ENCODE measurements around the gene DOCK11. TPM values are rescaled to one million over a fixed set of nuclear protein-coding genes. Genes with fewer than 3 reads are reported as not detected.
A peak's percentile ranks its signal among the peaks of the same experiment; 100 is the strongest.

The DOCK11 gene
- total and polyA plus RNA-seq, 9 of the 15 experiments (the other 6 are each of a cell fraction or from before 2014, with no cell fraction given): 41.8 to 77.8 (median 50.9) TPM

DNA sequence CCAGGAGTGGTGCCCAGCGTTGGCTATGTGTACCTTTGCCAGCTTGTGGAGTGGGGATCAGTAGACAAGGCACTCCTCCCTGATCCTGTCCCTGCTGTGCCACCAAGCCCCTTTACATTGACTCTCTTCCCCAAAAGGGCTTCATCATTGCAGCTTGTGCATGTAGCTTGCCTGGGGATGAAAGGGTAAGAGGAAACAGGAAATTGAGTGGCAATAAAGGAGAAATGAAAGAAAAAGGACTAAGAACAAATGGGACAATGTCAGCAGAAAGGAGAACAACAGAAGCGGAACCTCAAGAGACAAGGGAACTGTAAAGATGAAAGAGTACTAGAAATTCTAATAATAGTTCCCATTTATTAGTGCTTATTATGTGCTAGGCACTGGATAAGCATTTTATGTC, 223.1 kb downstream of the DOCK11 start (continued):
- TF ChIP-seq BRF1 (IDR thresholded peaks at IDR 0.05; ENCODE audit: borderline replicate concordance, extremely low read depth, insufficient read length) (no peak), SREBF2 (CRISPR knock-in tag; IDR thresholded peaks at IDR 0.05) (no peak), KDM2B (CRISPR knock-in tag; IDR thresholded peaks at IDR 0.05) (no peak), SNRNP70 (optimal IDR thresholded peaks at IDR 0.05; ENCODE audit: low read depth, low read length) (no peak), ZNF3 (CRISPR knock-in tag; IDR thresholded peaks at IDR 0.05) (no peak), SMAD1 (IDR thresholded peaks at IDR 0.05; ENCODE audit: low read depth, low read length, partially characterized antibody) (no peak)
- TF ChIP-seq, protein P1, sequence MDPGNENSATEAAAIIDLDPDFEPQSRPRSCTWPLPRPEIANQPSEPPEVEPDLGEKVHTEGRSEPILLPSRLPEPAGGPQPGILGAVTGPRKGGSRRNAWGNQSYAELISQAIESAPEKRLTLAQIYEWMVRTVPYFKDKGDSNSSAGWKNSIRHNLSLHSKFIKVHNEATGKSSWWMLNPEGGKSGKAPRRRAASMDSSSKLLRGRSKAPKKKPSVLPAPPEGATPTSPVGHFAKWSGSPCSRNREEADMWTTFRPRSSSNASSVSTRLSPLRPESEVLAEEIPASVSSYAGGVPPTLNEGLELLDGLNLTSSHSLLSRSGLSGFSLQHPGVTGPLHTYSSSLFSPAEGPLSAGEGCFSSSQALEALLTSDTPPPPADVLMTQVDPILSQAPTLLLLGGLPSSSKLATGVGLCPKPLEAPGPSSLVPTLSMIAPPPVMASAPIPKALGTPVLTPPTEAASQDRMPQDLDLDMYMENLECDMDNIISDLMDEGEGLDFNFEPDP (CRISPR knock-in tag; IDR thresholded peaks at IDR 0.05): no peak

DNA sequence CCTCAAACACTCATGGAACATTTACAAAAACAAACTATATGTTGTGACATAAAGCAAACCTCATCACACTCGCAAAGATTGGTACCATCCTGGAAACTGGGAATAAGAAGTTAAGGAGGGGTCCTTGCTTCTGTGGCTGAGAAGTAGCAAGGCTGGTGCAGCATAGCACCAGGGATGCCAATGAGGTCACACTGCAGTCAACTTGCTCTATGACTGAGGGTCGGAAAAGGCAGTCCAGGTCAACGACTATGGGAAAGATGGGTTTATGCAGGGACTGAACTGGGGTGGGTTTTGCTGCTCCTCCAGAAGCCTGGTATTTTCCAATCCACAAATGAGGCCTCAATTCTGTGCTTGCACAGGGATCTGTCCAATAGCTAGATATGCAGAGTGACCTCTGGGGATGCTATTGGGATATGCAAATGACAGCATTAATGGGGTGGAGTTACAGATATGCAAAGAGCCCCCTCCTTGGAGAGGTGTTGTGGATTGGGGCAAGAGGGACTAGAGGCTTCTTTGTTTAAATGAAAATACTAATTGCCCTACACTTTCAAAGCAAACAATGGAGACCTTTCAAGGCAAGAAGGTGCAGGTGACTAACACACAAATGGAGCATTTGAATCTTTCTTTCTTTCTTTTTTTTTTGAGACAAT, 224.6 kb downstream of the DOCK11 start:
- BruUV-seq (replicated peaks): no TSS peak
- Histone ChIP-seq H4K20me1 (replicated peaks; ENCODE audit: control insufficient read depth, insufficient read depth, low read length) (no peaks in the 10 kb centered on the region), H3K4me1 (replicated peaks in 1 of 2; ENCODE audit: control insufficient read depth in 2 of 2, insufficient read depth in 2 of 2, low read length in 2 of 2) (peaks cover 0 to 8% of the 10 kb centered on the region in 2 experiments; a peak in 1 of 5 replicates), H3K36me3 (ENCODE audit: control insufficient read depth, insufficient read depth, low read length) (no peaks in the 10 kb centered on the region), H3K9ac (ENCODE audit: insufficient read depth in 1 of 2, low read depth in 2 of 2, low read length in 2 of 2) (no peak overlapping the region), H3K4me3 (no peak overlapping the region), H3K9me1 (ENCODE audit: control insufficient read depth, insufficient read depth, low read length) (no peaks in the 10 kb centered on the region), H3K27me3 (ENCODE audit: control insufficient read depth in 2 of 2, insufficient read depth in 2 of 2, low read length in 2 of 2) (no peaks in the 10 kb centered on the region), H2AFZ (ENCODE audit: low read depth, low read length) (no peak overlapping the region), H3K4me2 (ENCODE audit: insufficient read depth, low read length) (no peak overlapping the region), H3K27ac (ENCODE audit: extremely low read depth, low read depth, low read length) (no peak overlapping the region), H3K9me3 (replicated peaks; ENCODE audit: control insufficient read depth, insufficient read depth, low read depth, low read length) (no peaks in the 10 kb centered on the region), H3K79me2 (ENCODE audit: control insufficient read depth, insufficient read depth, low read length) (no peaks in the 10 kb centered on the region)
- 21% methylated on average over 3 of the region's 3 CpGs for WGBS (ENCODE audit: insufficient coverage, low coverage, missing lambda C conversion rate)
- in situ Hi-C loops (cut with MboI): no loop called here
- peak; percentile 75 for ATAC-seq
- ChIA-PET CTCF (ENCODE audit: low intra/inter-chr PET ratio) (no interaction called here), POLR2A (no interaction called here)
- no peak for FAIRE-seq
- DNase-seq (ENCODE audit: extremely low read depth in 1 of 4, low spot score in 3 of 4): no peak
- intact Hi-C loops (cut with micrococcal nuclease): loop anchor here (10.0 kb wide), 1 partner anchor 375 kb away; the partner anchor contains the start of gene WDR44
- TF ChIP-seq NCOA1 (IDR thresholded peaks at IDR 0.05; ENCODE audit: low read depth) (no peak), POLR2A (conservative IDR thresholded peaks at IDR 0.05) (peak; percentile 51; the same call in 1 of the 2 replicates), CBX8 (IDR thresholded peaks at IDR 0.05; ENCODE audit: borderline replicate concordance, extremely low read depth, low read depth, low read length, poor library complexity, severe bottlenecking) (no peak), POLR2AphosphoS5 (IDR thresholded peaks at IDR 0.05; ENCODE audit: control insufficient read depth, insufficient read depth, low read depth, low read length) (peak; percentile 48; the same call in 1 of the 2 replicates), SP1 (CRISPR knock-in tag; IDR thresholded peaks at IDR 0.05) (no peak), TBP (optimal IDR thresholded peaks at IDR 0.05; ENCODE audit: low read depth, low read length) (peak; percentile 51)
- TF ChIP-seq, protein P2, sequence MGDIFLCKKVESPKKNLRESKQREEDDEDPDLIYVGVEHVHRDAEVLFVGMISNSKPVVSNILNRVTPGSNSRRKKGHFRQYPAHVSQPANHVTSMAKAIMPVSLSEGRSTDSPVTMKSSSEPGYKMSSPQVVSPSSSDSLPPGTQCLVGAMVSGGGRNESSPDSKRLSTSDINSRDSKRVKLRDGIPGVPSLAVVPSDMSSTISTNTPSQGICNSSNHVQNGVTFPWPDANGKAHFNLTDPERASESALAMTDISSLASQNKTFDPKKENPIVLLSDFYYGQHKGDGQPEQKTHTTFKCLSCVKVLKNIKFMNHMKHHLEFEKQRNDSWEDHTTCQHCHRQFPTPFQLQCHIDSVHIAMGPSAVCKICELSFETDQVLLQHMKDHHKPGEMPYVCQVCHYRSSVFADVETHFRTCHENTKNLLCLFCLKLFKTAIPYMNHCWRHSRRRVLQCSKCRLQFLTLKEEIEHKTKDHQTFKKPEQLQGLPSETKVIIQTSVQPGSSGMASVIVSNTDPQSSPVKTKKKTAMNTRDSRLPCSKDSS (IDR thresholded peaks at IDR 0.05; ENCODE audit: low read depth, partially characterized antibody): no peak
